Measurements from ENCODE around the gene MRPL32.

DNA sequence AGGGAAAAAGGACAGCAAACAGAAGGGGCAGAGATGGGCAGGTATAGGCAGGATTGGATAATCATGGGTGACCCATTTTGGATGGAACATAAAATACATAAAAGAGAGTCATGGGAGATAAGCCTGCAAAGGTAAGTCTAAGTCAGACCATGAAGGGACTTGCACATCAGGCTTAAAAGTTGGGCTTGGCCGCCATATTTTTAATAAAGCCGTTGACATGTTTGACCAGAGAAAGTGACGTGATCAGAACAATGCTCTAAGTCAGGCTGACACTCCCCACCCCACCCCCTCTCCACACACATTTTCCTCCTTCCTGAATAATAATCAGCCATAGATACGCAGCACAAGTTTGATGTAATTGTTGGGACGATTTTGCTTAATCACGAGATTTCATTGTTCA, 54.0 kb downstream of the MRPL32 start:
- TF ChIP-seq, protein P1, sequence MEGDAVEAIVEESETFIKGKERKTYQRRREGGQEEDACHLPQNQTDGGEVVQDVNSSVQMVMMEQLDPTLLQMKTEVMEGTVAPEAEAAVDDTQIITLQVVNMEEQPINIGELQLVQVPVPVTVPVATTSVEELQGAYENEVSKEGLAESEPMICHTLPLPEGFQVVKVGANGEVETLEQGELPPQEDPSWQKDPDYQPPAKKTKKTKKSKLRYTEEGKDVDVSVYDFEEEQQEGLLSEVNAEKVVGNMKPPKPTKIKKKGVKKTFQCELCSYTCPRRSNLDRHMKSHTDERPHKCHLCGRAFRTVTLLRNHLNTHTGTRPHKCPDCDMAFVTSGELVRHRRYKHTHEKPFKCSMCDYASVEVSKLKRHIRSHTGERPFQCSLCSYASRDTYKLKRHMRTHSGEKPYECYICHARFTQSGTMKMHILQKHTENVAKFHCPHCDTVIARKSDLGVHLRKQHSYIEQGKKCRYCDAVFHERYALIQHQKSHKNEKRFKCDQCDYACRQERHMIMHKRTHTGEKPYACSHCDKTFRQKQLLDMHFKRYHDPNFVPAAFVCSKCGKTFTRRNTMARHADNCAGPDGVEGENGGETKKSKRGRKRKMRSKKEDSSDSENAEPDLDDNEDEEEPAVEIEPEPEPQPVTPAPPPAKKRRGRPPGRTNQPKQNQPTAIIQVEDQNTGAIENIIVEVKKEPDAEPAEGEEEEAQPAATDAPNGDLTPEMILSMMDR (IDR thresholded peaks at IDR 0.05; ENCODE audit: borderline replicate concordance, extremely low read depth, low read length, poor library complexity, severe bottlenecking) = no peak
- no peak for TF ChIP-seq EZH2 (IDR thresholded peaks at IDR 0.05; ENCODE audit: borderline replicate concordance, low read depth, low read length, severe bottlenecking)
